Cerebellar cortex (tissue), 1 donor: ENCODE measurements around the gene ETDC.

ENCODE experiments used
- DNase-seq: peaks from one replicate; pipeline ENCODE4 v3.0.0-alpha.2; 2015; ENCODE audit warnings: low spot score

ETDC gene

GRCh38 chrX:135346975-135347374, 37.7 kb downstream of the ETDC start:
- DNase-seq = no peak

GRCh38 chrX:135347381-135348016, 38.2 kb downstream of the ETDC start:
- no peak for DNase-seq

GRCh38 chrX:135354288-135354687, 45.0 kb downstream of the ETDC start:
- DNase-seq = no peak
